GM12878 (cell line): ENCODE measurements around the gene BHLHA15.

Experiments used
- CBFB ChIP-seq: IDR thresholded peaks from 2 replicates; pipeline ENCODE4 v1.6.1; 2016; ENCODE audit warnings: antibody characterized with exemption, low read depth
- CTCF ChIP-seq, 3 experiments: IDR thresholded peaks in 2 of 3; conservative IDR thresholded peaks in 1 of 3; 2 replicates each; pipeline ENCODE4 v1.5.1; 2011; ENCODE audit warnings: low read depth in 3 of 3, low read length in 3 of 3, mild to moderate bottlenecking in 3 of 3, control low read depth in 2 of 3, moderate library complexity in 2 of 3, inconsistent platforms in 1 of 3, mixed read lengths in 1 of 3; ENCODE audit not compliant: control insufficient read depth in 2 of 3, insufficient read depth in 1 of 3; ENCODE audit errors: extremely low read depth in 1 of 3
- HDAC6 ChIP-seq: fragments of 200-600 bp; sonication (generic); IDR thresholded peaks from one replicate; pipeline ENCODE4 v1.8.0; 2017; ENCODE audit warnings: antibody characterized with exemption; ENCODE audit not compliant: unreplicated experiment
- IRF3 ChIP-seq: fragments of 450-650 bp; IDR thresholded peaks from 2 replicates; pipeline ENCODE4 v1.6.1; 2014; ENCODE audit warnings: mild to moderate bottlenecking
- MAX ChIP-seq: IDR thresholded peaks from 2 replicates; pipeline ENCODE4 v1.6.1; 2012; ENCODE audit warnings: low read depth, low read length, improper control_type of control experiment
- POLR2A ChIP-seq: IDR thresholded peaks from 2 replicates; pipeline ENCODE4 v1.6.1; 2011; ENCODE audit warnings: low read depth, mild to moderate bottlenecking, low read length
- RAD21 ChIP-seq: IDR thresholded peaks from 2 replicates; pipeline ENCODE4 v1.6.1; 2011; ENCODE audit warnings: mild to moderate bottlenecking, low read depth, low read length, moderate library complexity; ENCODE audit not compliant: insufficient read depth
- YY1 ChIP-seq: IDR thresholded peaks from 2 replicates; pipeline ENCODE4 v1.6.1; 2011; ENCODE audit warnings: low read depth, mild to moderate bottlenecking, low read length
- ZNF592 ChIP-seq: fragments of 450-650 bp; IDR thresholded peaks from 2 replicates; pipeline ENCODE4 v1.6.1; 2017; ENCODE audit warnings: mild to moderate bottlenecking, moderate library complexity

- TF ChIP-seq CTCF (IDR thresholded peaks at IDR 0.05 in 2 of 3, conservative IDR thresholded peaks at IDR 0.05 in 1 of 3; ENCODE audit: control insufficient read depth in 2 of 3, extremely low read depth in 1 of 3, insufficient read depth in 1 of 3, low read depth in 3 of 3, low read length in 3 of 3) (no peak), IRF3 (no peak), CBFB (no peak), MAX (no peak), HDAC6 (no peak), ZNF592 (no peak), POLR2A (no peak), RAD21 (no peak), YY1 (no peak)
Observed at GRCh38 chr7:98178321-98178720, 32.9 kb upstream of the BHLHA15 start.
